HepG2 (cell line): ENCODE data around the gene L3MBTL1. TPM values are rescaled to one million over a fixed set of nuclear protein-coding genes. Genes with fewer than 3 reads are reported as not detected.
A peak's percentile ranks its signal among the peaks of the same experiment; 100 is the strongest.

Experiments
- ATAD3A ChIP-seq: sonication (generic); formaldehyde crosslinking; IDR thresholded peaks from 2 replicates; pipeline ENCODE4 v1.4.0; 2020; ENCODE audit warnings: missing genetic modification reagents
- GATAD1 ChIP-seq: IDR thresholded peaks from 2 replicates; pipeline ENCODE4 v1.6.1; 2016; ENCODE audit warnings: missing genetic modification reagents, missing compliant biosample characterization
- HBP1 ChIP-seq: IDR thresholded peaks from 2 replicates; pipeline ENCODE4 v1.6.1; 2016; ENCODE audit warnings: low read depth, control low read depth
- HNRNPL ChIP-seq: fragments of 200-400 bp; formaldehyde crosslinking; IDR thresholded peaks from 2 replicates; pipeline ENCODE4 v1.6.1; 2017; ENCODE audit warnings: mild to moderate bottlenecking, low read depth, low read length
- HNRNPLL ChIP-seq: fragments of 200-400 bp; formaldehyde crosslinking; IDR thresholded peaks from 2 replicates; pipeline ENCODE4 v1.6.1; 2017; ENCODE audit warnings: mild to moderate bottlenecking, low read depth, low read length; ENCODE audit not compliant: poor library complexity, severe bottlenecking
- HOXA9 ChIP-seq: sonication (generic); formaldehyde crosslinking; IDR thresholded peaks from 2 replicates; pipeline ENCODE4 v1.8.1; 2022; ENCODE audit warnings: missing genetic modification reagents, mild to moderate bottlenecking, moderate library complexity, borderline replicate concordance
- NRL ChIP-seq: sonication (generic); formaldehyde crosslinking; IDR thresholded peaks from 2 replicates; pipeline ENCODE4 v1.5.0; 2020; ENCODE audit warnings: missing genetic modification reagents, mild to moderate bottlenecking, moderate library complexity, borderline replicate concordance
- SNAPC2 ChIP-seq: sonication (generic); formaldehyde crosslinking; IDR thresholded peaks from 2 replicates; pipeline ENCODE4 v1.8.1; 2022; ENCODE audit warnings: mild to moderate bottlenecking, missing genetic modification reagents
- SYNCRIP ChIP-seq: fragments of 200-400 bp; formaldehyde crosslinking; IDR thresholded peaks from 2 replicates; pipeline ENCODE4 v1.6.1; 2018; ENCODE audit warnings: mild to moderate bottlenecking, low read depth, low read length; ENCODE audit not compliant: insufficient read depth
- ZFX ChIP-seq: sonication (generic); formaldehyde crosslinking; IDR thresholded peaks from 2 replicates; pipeline ENCODE4 v1.4.0; 2020; ENCODE audit warnings: mild to moderate bottlenecking, low read depth, missing genetic modification reagents, moderate library complexity
- ZMAT3 ChIP-seq: sonication (generic); formaldehyde crosslinking; conservative IDR thresholded peaks from 2 replicates; pipeline ENCODE4 v1.7.0; 2021; ENCODE audit warnings: missing genetic modification reagents
- ZNF501 ChIP-seq: sonication (generic); formaldehyde crosslinking; IDR thresholded peaks from 2 replicates; pipeline ENCODE4 v1.5.1; 2020; ENCODE audit warnings: mild to moderate bottlenecking, moderate library complexity, missing genetic modification reagents
- ZNF563 ChIP-seq: sonication (generic); formaldehyde crosslinking; IDR thresholded peaks from 2 replicates; pipeline ENCODE4 v1.8.0; 2022; ENCODE audit warnings: mild to moderate bottlenecking, moderate library complexity, missing genetic modification reagents
- ZNF614 ChIP-seq: IDR thresholded peaks from 2 replicates; pipeline ENCODE4 v1.6.1; 2018; ENCODE audit warnings: missing biosample characterization, missing genetic modification reagents, inconsistent platforms, borderline replicate concordance
- ZNF616 ChIP-seq: sonication (generic); formaldehyde crosslinking; IDR thresholded peaks from 2 replicates; pipeline ENCODE4 v1.5.0; 2020; ENCODE audit warnings: low read depth, mild to moderate bottlenecking, missing genetic modification reagents
- ZNF720 ChIP-seq: sonication (generic); formaldehyde crosslinking; IDR thresholded peaks from 2 replicates; pipeline ENCODE4 v1.4.0; 2020; ENCODE audit warnings: missing genetic modification reagents
- polyA plus RNA-seq, 8 experiments: library from polyadenylated mRNA; depleted of rRNA in 3 of 8; stranded (reverse) in 7 of 8; unstranded in 1 of 8; fragments of >200 nt; fragmentation: Illumina TruSeq in 4 of 8; extraction: Trizol in 4 of 8; gene quantifications; 2 replicates each; pipeline versions ENCODE4 v1.2.1 to v1.2.3, GENCODE V29; 2011 to 2016; ENCODE audit warnings: low read depth in 4 of 8, missing spikeins in 1 of 8, mixed read lengths in 1 of 8; ENCODE audit not compliant: insufficient read depth in 1 of 8
- total RNA-seq, 5 experiments: library from RNA; depleted of rRNA; stranded (reverse); fragments of >200 nt; fragmentation: Illumina TruSeq; extraction: Trizol; gene quantifications; 2 replicates each; pipeline ENCODE4 v1.2.3, GENCODE V29; 2016; ENCODE audit warnings: low read depth in 1 of 5
- TF ChIP-seq, protein P1 (sequence below): sonication (generic); formaldehyde crosslinking; IDR thresholded peaks from 2 replicates; pipeline ENCODE4 v1.5.0; 2020; ENCODE audit warnings: missing genetic modification reagents, mild to moderate bottlenecking, borderline replicate concordance
- TF ChIP-seq, protein P2 (sequence below): sonication (generic); formaldehyde crosslinking; IDR thresholded peaks from 2 replicates; pipeline ENCODE4 v1.9.0; 2021; ENCODE audit warnings: missing genetic modification reagents, borderline replicate concordance
- TF ChIP-seq, protein P3 (sequence below): IDR thresholded peaks from 2 replicates; pipeline ENCODE4 v1.6.1; 2016; ENCODE audit warnings: missing biosample characterization, missing genetic modification reagents, low read depth
- TF ChIP-seq, protein P4 (sequence below): sonication (generic); formaldehyde crosslinking; IDR thresholded peaks from 2 replicates; pipeline ENCODE4 v1.8.0; 2022; ENCODE audit warnings: mild to moderate bottlenecking, missing genetic modification reagents; ENCODE audit not compliant: insufficient replicate concordance

The L3MBTL1 gene
- total and polyA plus RNA-seq, 2 of the 13 experiments (the other 11 are each of a cell fraction or from before 2014, with no cell fraction given), result 9.0 to 17.8 TPM

DNA sequence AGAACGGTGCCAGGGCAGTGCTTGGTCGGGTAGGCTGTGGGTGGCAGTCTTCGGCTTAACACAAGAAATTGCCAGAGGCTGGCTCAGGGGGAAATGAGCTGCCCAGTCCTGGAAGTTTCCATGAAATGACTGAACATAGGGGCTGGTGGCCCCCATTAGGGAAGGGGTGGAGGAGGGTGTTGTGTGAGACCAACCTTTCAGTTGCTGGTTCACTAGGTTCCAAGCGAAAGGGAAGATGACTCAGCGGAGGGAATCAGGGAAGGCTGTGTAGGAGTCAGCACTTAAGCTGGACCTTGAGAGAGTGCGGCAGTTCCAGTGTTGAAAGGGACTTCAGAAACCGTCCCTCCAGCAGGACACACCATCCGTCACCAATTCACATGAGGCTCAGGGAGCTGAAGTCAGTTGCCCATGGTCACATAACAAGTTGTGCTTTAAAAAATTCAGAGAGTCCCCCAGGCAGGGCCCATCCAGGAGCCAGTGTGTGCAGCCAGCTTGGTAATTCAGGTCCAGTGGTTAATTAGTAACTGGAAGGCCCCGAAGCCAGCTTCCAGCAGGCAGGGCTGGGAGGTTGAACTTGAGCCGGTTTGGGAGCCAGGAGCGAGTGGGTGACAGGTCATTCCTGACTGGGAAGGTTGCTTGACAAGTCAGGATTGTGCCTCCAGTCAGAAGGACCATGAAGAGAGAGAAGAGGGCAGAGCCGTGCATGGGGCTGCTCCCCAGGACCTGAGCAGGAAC lies 51.1 kb downstream of the L3MBTL1 start, which contains the start of gene SGK2 (continued):
- TF ChIP-seq HOXA9 (CRISPR knock-in tag), result no peak
- peak; percentile 38; the same call in 1 of the 2 replicates for TF ChIP-seq GATAD1 (CRISPR knock-in tag)
- TF ChIP-seq, protein P1, sequence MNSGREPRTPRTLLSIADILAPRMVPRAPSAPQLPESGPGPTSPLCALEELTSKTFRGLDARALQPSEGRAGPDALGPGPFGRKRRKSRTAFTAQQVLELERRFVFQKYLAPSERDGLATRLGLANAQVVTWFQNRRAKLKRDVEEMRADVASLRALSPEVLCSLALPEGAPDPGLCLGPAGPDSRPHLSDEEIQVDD, result no peak; the same call in 1 of the 2 replicates
- TF ChIP-seq ZNF616, result no peak
- TF ChIP-seq NRL (CRISPR knock-in tag), result 0 out of 2 replicates have a peak, but pooled peaks have one; percentile 50
- TF ChIP-seq ZNF501 (CRISPR knock-in tag), result peak; percentile 47
- peak; percentile 58; the same call in 1 of the 2 replicates for TF ChIP-seq ZNF563 (CRISPR knock-in tag)
- no peak for TF ChIP-seq HNRNPLL
- no peak for TF ChIP-seq SYNCRIP
- TF ChIP-seq, protein P2, sequence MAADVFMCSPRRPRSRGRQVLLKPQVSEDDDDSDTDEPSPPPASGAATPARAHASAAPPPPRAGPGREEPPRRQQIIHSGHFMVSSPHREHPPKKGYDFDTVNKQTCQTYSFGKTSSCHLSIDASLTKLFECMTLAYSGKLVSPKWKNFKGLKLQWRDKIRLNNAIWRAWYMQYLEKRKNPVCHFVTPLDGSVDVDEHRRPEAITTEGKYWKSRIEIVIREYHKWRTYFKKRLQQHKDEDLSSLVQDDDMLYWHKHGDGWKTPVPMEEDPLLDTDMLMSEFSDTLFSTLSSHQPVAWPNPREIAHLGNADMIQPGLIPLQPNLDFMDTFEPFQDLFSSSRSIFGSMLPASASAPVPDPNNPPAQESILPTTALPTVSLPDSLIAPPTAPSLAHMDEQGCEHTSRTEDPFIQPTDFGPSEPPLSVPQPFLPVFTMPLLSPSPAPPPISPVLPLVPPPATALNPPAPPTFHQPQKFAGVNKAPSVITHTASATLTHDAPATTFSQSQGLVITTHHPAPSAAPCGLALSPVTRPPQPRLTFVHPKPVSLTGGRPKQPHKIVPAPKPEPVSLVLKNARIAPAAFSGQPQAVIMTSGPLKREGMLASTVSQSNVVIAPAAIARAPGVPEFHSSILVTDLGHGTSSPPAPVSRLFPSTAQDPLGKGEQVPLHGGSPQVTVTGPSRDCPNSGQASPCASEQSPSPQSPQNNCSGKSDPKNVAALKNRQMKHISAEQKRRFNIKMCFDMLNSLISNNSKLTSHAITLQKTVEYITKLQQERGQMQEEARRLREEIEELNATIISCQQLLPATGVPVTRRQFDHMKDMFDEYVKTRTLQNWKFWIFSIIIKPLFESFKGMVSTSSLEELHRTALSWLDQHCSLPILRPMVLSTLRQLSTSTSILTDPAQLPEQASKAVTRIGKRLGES (CRISPR knock-in tag), result no peak
- TF ChIP-seq HNRNPL, result 0 out of 2 replicates have a peak, but pooled peaks have one; percentile 72
- peak; percentile 93 for TF ChIP-seq ZMAT3 (CRISPR knock-in tag)
- TF ChIP-seq ZFX (CRISPR knock-in tag), result peak; percentile 99
- TF ChIP-seq ZNF614, result peak; percentile 25; the same call in 1 of the 2 replicates
- no peak; the same call in 1 of the 2 replicates for TF ChIP-seq ZNF720 (CRISPR knock-in tag)
- TF ChIP-seq, protein P3, sequence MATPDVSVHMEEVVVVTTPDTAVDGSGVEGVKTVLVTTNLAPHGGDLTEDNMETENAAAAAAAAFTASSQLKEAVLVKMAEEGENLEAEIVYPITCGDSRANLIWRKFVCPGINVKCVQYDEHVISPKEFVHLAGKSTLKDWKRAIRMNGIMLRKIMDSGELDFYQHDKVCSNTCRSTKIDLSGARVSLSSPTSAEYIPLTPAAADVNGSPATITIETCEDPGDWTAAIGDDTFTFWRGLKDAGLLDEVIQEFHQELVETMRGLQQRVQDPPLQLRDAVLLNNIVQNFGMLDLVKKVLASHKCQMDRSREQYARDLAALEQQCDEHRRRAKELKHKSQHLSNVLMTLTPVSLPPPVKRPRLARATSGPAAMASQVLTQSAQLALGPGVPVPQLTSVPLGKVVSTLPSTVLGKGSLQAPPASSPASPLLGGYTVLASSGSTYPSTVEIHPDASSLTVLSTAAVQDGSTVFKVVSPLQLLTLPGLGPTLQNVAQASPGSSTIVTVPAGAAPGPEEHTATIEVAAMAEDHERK, result peak; percentile 19; the same call in 1 of the 2 replicates
- peak; percentile 63; the same call in 1 of the 2 replicates for TF ChIP-seq HBP1 (CRISPR knock-in tag)
- no peak for TF ChIP-seq ATAD3A (CRISPR knock-in tag)
- TF ChIP-seq, protein P4, sequence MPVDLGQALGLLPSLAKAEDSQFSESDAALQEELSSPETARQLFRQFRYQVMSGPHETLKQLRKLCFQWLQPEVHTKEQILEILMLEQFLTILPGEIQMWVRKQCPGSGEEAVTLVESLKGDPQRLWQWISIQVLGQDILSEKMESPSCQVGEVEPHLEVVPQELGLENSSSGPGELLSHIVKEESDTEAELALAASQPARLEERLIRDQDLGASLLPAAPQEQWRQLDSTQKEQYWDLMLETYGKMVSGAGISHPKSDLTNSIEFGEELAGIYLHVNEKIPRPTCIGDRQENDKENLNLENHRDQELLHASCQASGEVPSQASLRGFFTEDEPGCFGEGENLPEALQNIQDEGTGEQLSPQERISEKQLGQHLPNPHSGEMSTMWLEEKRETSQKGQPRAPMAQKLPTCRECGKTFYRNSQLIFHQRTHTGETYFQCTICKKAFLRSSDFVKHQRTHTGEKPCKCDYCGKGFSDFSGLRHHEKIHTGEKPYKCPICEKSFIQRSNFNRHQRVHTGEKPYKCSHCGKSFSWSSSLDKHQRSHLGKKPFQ, result peak; percentile 83
- TF ChIP-seq SNAPC2, result 0 out of 2 replicates have a peak, but pooled peaks have one; percentile 16
